ENCODE measurements around the gene PIK3C2G. TPM values are rescaled to one million over a fixed set of nuclear protein-coding genes. Genes with fewer than 3 reads are reported as not detected.

PIK3C2G gene
- polyA plus RNA-seq, 4 donors, result 0.52 to 6.8 (median 2.7) TPM

DNA sequence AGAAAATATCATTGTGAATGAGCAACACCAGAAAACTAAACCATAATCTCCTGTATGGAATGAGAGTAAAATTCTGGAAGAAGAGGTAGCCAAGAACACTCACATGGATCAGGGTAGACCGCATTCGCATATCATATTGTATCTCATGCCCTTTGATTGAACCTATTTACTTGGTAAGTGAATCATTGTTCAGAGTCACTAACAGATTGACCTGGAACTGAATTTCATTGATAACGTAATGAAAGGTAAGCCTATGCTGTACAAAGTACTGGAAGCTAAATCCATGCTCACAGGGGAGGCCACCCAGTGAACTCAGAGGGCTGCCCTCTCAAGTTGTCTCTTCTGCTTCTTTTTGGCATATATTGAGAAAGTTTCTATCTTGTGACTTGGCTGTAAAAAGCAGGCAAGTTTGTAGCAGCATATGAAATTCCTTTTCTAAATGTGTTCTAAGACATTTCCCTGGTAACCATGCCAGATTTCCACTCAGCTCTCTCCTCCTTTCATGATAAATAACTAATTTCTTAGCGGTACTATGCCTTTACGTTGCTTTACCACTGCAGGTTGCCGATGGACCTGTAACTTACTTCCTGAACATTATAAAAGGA, 385.1 kb downstream of the PIK3C2G start:
- Histone ChIP-seq H3K9me3 (ENCODE audit: control insufficient read depth in 2 of 2, insufficient read depth in 1 of 2, low read depth in 1 of 2, low read length in 1 of 2) (no peaks in the 10 kb centered on the region), H3K4me1 (ENCODE audit: control insufficient read depth in 3 of 3, insufficient read depth in 2 of 3, low read depth in 1 of 3, low read length in 2 of 3) (peaks cover 0 to 3% (median 0%) of the 10 kb centered on the region in 3 donors), H3K27ac (ENCODE audit: low read depth in 1 of 3, low read length in 2 of 3) (no peak overlapping the region), H3K27me3 (ENCODE audit: control insufficient read depth in 3 of 3, insufficient read depth in 3 of 3, low read length in 3 of 3) (no peaks in the 10 kb centered on the region), H3K4me3 (ENCODE audit: low read depth in 1 of 3, low read length in 3 of 3) (no peak overlapping the region), H3K36me3 (ENCODE audit: control insufficient read depth in 3 of 3, insufficient read depth in 2 of 3, low read depth in 1 of 3, low read length in 3 of 3) (no peaks in the 10 kb centered on the region)
- FAIRE-seq (no peak), DNase-seq (peak; percentile 26 to 52)
- WGBS, 3 donors, result 24 to 51% (median 39%) methylated on average over 6 of the region's 6 CpGs

DNA sequence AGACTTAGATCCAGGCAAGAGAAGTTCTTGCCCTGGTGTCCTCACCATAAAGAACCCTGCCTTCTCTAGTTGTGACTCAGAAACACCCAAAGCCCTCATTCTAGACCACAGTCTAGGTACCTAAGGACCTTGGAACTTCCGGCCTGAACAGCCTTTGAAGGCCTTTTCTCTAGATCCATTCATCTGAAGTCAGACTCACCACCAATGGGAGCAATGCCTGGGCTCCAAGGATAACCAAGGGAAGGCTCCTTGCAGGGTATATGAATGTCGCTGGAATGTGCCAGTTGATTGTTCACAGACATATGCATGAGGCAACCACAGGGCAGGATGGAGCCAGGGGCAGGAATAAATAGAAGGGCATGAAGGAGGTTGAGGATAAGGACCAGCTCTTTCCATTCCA, 390.2 kb downstream of the PIK3C2G start:
- WGBS, 3 donors, result 75 to 84% (median 81%) methylated on average over 2 of the region's 2 CpGs
- no peak for DNase-seq
- FAIRE-seq, result no peak

DNA sequence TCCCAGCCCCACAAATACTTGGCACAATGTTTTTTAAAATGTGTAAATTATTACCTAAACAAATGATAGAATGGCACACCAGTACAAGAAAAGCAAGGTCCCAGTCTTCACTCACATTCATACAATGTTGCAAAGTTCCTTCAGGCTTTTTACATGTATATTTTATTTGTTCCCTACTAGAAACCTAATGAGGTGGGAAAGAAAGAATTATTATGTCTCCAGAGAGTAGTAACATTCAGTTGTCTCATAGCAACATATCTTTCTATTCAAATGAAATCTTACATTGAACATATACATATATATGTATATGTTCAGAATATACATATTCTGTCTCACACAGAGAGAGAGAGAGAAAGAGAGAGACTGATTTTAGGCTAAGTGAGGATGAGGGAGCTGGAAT, 391.3 kb downstream of the PIK3C2G start:
- no peaks in the 10 kb centered on the region for H3K4me1 ChIP-seq (ENCODE audit: control insufficient read depth in 3 of 3, insufficient read depth in 2 of 3, low read depth in 1 of 3, low read length in 2 of 3)
- H3K4me3 ChIP-seq (ENCODE audit: low read depth in 1 of 3, low read length in 3 of 3), result no peak overlapping the region
- no peak overlapping the region for H3K27ac ChIP-seq (ENCODE audit: low read depth in 1 of 3, low read length in 2 of 3)
- DNase-seq, result no peak
- H3K27me3 ChIP-seq (ENCODE audit: control insufficient read depth in 3 of 3, insufficient read depth in 3 of 3, low read length in 3 of 3), result no peaks in the 10 kb centered on the region
- H3K9me3 ChIP-seq (ENCODE audit: control insufficient read depth in 2 of 2, insufficient read depth in 1 of 2, low read depth in 1 of 2, low read length in 1 of 2), result no peaks in the 10 kb centered on the region
- FAIRE-seq, result no peak
- H3K36me3 ChIP-seq (ENCODE audit: control insufficient read depth in 3 of 3, insufficient read depth in 2 of 3, low read depth in 1 of 3, low read length in 3 of 3), result no peaks in the 10 kb centered on the region

More for the DNA sequence above, 390.2 kb downstream of the PIK3C2G start:
- H3K36me3 ChIP-seq (ENCODE audit: control insufficient read depth in 3 of 3, insufficient read depth in 2 of 3, low read depth in 1 of 3, low read length in 3 of 3), result no peaks in the 10 kb centered on the region
- H3K4me3 ChIP-seq (ENCODE audit: low read depth in 1 of 3, low read length in 3 of 3), result no peak overlapping the region
- no peaks in the 10 kb centered on the region for H3K9me3 ChIP-seq (ENCODE audit: control insufficient read depth in 2 of 2, insufficient read depth in 1 of 2, low read depth in 1 of 2, low read length in 1 of 2)
- H3K27ac ChIP-seq (ENCODE audit: low read depth in 1 of 3, low read length in 2 of 3), result no peak overlapping the region
- no peaks in the 10 kb centered on the region for H3K27me3 ChIP-seq (ENCODE audit: control insufficient read depth in 3 of 3, insufficient read depth in 3 of 3, low read length in 3 of 3)
- H3K4me1 ChIP-seq (ENCODE audit: control insufficient read depth in 3 of 3, insufficient read depth in 2 of 3, low read depth in 1 of 3, low read length in 2 of 3), result no peaks in the 10 kb centered on the region

DNA sequence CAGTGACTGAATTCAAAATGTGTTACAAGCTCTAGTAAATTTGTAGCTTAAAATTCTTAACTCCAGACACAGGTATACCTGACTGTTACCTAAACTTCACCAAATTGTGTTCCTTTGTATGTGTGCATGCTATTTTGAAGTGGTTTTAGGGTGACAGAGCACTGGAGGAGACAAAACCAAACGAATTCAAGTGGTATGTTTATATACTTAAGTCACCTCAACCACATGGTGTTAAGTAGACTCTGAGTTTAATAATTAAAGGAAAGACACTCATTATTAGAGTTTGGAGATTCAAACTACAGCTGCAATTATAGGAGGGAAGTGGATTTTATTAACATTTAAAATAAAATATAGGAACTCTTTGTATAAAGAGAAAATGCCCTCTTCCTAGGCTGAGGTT, 392.1 kb downstream of the PIK3C2G start:
- Histone ChIP-seq H3K27me3 (ENCODE audit: control insufficient read depth in 3 of 3, insufficient read depth in 3 of 3, low read length in 3 of 3) (no peaks in the 10 kb centered on the region), H3K27ac (ENCODE audit: low read depth in 1 of 3, low read length in 2 of 3) (no peak overlapping the region), H3K9me3 (ENCODE audit: control insufficient read depth in 2 of 2, insufficient read depth in 1 of 2, low read depth in 1 of 2, low read length in 1 of 2) (no peaks in the 10 kb centered on the region), H3K36me3 (ENCODE audit: control insufficient read depth in 3 of 3, insufficient read depth in 2 of 3, low read depth in 1 of 3, low read length in 3 of 3) (no peaks in the 10 kb centered on the region), H3K4me1 (ENCODE audit: control insufficient read depth in 3 of 3, insufficient read depth in 2 of 3, low read depth in 1 of 3, low read length in 2 of 3) (no peaks in the 10 kb centered on the region), H3K4me3 (ENCODE audit: low read depth in 1 of 3, low read length in 3 of 3) (no peak overlapping the region)
- no peak for FAIRE-seq
- 0 to 21% (median 14%) methylated on average over 1 of the region's 1 CpG for WGBS, 3 donors
- DNase-seq, result no peak

DNA sequence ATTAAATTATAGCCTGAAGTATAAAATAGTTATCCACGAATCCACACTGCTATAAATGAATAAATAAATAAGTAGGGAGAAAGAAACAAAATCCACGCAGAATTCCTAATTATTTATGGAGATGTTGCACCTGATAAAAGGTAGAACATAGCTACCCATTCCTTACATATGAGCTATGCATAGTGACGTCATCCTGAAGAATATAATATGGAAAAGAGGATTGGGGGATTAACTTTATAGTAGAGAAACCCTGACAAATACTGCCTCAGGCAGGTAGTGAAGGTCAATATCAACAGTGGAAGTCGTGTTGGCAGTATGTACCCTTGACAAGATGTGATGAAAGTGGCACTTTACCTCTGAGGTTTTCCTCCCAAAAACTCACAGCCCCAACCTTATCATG, 394.0 kb downstream of the PIK3C2G start:
- no peak for FAIRE-seq
- H3K27ac ChIP-seq (ENCODE audit: low read depth in 1 of 3, low read length in 2 of 3), result no peak overlapping the region
- no peak overlapping the region for H3K4me3 ChIP-seq (ENCODE audit: low read depth in 1 of 3, low read length in 3 of 3)
- no peak for DNase-seq
- H3K4me1 ChIP-seq (ENCODE audit: control insufficient read depth in 3 of 3, insufficient read depth in 2 of 3, low read depth in 1 of 3, low read length in 2 of 3), result no peaks in the 10 kb centered on the region
- peaks cover 0 to 5% of the 10 kb centered on the region in 2 donors for H3K9me3 ChIP-seq (ENCODE audit: control insufficient read depth in 2 of 2, insufficient read depth in 1 of 2, low read depth in 1 of 2, low read length in 1 of 2)
- 66 to 80% (median 72%) methylated on average over 4 of the region's 4 CpGs for WGBS, 3 donors
- no peaks in the 10 kb centered on the region for H3K36me3 ChIP-seq (ENCODE audit: control insufficient read depth in 3 of 3, insufficient read depth in 2 of 3, low read depth in 1 of 3, low read length in 3 of 3)
- H3K27me3 ChIP-seq (ENCODE audit: control insufficient read depth in 3 of 3, insufficient read depth in 3 of 3, low read length in 3 of 3), result no peaks in the 10 kb centered on the region

DNA sequence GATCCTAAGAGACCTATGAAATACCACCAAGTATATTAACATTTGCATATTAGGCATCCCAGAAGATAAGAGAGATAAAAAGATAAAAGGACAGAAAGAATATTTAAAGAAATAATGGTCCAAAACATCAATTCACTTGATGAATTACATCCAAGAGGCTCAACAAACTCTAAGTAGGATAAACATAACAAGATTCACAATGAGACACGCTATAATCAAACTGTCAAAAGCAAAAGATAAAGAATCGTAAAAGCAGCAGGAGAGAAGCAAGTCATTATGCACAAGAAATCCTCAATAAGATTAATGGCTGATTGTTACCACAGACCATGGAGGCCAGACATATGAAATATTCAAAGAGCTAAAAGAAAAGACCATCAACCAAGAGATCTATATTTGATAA, 396.9 kb downstream of the PIK3C2G start:
- Histone ChIP-seq H3K9me3 (ENCODE audit: control insufficient read depth in 2 of 2, insufficient read depth in 1 of 2, low read depth in 1 of 2, low read length in 1 of 2) (peaks cover 0 to 5% of the 10 kb centered on the region in 2 donors), H3K36me3 (ENCODE audit: control insufficient read depth in 3 of 3, insufficient read depth in 2 of 3, low read depth in 1 of 3, low read length in 3 of 3) (no peaks in the 10 kb centered on the region), H3K27me3 (ENCODE audit: control insufficient read depth in 3 of 3, insufficient read depth in 3 of 3, low read length in 3 of 3) (no peaks in the 10 kb centered on the region), H3K4me3 (ENCODE audit: low read depth in 1 of 3, low read length in 3 of 3) (no peak overlapping the region), H3K4me1 (ENCODE audit: control insufficient read depth in 3 of 3, insufficient read depth in 2 of 3, low read depth in 1 of 3, low read length in 2 of 3) (no peaks in the 10 kb centered on the region), H3K27ac (ENCODE audit: low read depth in 1 of 3, low read length in 2 of 3) (no peak overlapping the region)
- DNase-seq (no peak), FAIRE-seq (no peak)
- WGBS, 3 donors, result 54 to 65% (median 61%) methylated on average over 2 of the region's 2 CpGs

DNA sequence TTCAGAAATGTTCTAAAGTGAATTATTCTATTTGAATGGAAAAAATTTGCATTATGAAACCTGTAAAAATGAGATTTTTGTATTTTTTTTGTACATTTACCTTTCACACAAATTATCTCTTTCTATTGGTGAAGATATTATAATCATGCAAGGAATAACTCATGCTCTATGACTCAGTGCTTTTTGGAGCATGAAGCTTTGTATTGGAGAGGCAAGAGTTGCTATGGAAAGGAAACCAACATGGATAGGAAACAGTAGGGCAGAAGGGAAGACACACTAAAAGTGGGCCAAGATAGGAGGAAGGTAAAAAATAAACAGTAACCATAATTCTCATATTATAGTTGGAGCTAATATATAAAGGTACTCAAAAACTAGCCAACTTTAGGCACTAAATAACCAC, 397.5 kb downstream of the PIK3C2G start:
- Histone ChIP-seq H3K9me3 (ENCODE audit: control insufficient read depth in 2 of 2, insufficient read depth in 1 of 2, low read depth in 1 of 2, low read length in 1 of 2) (peaks cover 0 to 5% of the 10 kb centered on the region in 2 donors), H3K27me3 (ENCODE audit: control insufficient read depth in 3 of 3, insufficient read depth in 3 of 3, low read length in 3 of 3) (no peaks in the 10 kb centered on the region), H3K27ac (ENCODE audit: low read depth in 1 of 3, low read length in 2 of 3) (no peak overlapping the region), H3K4me3 (ENCODE audit: low read depth in 1 of 3, low read length in 3 of 3) (no peak overlapping the region), H3K36me3 (ENCODE audit: control insufficient read depth in 3 of 3, insufficient read depth in 2 of 3, low read depth in 1 of 3, low read length in 3 of 3) (no peaks in the 10 kb centered on the region), H3K4me1 (ENCODE audit: control insufficient read depth in 3 of 3, insufficient read depth in 2 of 3, low read depth in 1 of 3, low read length in 2 of 3) (no peaks in the 10 kb centered on the region)
- FAIRE-seq (no peak), DNase-seq (no peak)

DNA sequence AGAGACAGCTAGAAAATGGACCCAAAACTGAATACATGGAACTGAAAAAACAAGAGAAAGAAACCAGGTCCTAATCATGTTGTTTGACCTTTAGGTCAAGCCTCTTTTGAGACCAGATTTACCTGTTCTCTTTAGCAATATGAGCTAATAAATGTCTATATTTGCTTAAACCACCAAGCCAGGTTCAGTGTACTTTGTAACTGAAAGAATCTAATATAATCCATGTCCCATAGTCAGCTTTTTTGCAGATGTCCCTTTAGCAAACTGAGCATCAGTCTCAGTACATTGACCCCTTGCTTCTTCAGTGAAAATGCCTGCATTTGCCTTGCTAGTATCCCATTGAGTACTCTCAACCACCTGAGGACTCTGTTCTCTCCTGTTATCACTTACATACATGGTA, 414.8 kb downstream of the PIK3C2G start:
- FAIRE-seq (no peak), DNase-seq (peak in 1 of 2 donors; percentile 60)
- H3K27ac ChIP-seq (ENCODE audit: low read depth in 1 of 3, low read length in 2 of 3), result peak overlapping the region in 1 of 3 donors; percentile 30
- peaks cover 0 to 3% of the 10 kb centered on the region in 2 donors for H3K9me3 ChIP-seq (ENCODE audit: control insufficient read depth in 2 of 2, insufficient read depth in 1 of 2, low read depth in 1 of 2, low read length in 1 of 2)
- no peaks in the 10 kb centered on the region for H3K36me3 ChIP-seq (ENCODE audit: control insufficient read depth in 3 of 3, insufficient read depth in 2 of 3, low read depth in 1 of 3, low read length in 3 of 3)
- H3K27me3 ChIP-seq (ENCODE audit: control insufficient read depth in 3 of 3, insufficient read depth in 3 of 3, low read length in 3 of 3), result no peaks in the 10 kb centered on the region
- H3K4me3 ChIP-seq (ENCODE audit: low read depth in 1 of 3, low read length in 3 of 3), result no peak overlapping the region
- H3K4me1 ChIP-seq (ENCODE audit: control insufficient read depth in 3 of 3, insufficient read depth in 2 of 3, low read depth in 1 of 3, low read length in 2 of 3), result no peaks in the 10 kb centered on the region

DNA sequence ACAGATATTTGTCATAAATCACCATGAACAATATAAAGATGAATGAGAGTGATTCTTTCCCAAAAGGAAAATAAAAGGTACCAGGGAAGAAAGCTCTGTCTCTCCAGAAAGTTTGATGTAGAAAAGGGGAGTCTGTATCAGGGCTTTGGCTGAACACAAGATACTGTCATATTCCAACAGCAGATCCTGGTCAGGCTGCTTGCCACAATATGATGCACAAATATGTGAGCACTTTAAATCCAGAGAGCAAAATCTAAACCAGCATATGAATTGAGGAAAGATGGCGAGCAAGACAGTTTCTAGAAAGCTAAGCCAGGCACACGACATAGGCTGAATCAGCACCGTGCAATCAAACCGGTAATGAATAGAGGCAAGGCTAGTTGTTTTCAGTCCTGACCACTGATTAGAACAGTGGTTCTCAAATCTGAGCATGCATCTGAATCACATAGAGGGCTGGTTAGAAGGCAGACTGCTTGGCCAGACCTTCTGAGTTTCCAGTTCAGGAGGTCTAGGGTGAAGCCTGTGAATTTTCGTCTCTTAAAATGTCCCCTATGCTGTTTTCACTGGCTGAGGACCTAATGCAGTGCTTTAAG, 415.8 kb downstream of the PIK3C2G start:
- Histone ChIP-seq H3K4me3 (ENCODE audit: low read depth in 1 of 3, low read length in 3 of 3) (no peak overlapping the region), H3K27ac (ENCODE audit: low read depth in 1 of 3, low read length in 2 of 3) (no peak overlapping the region), H3K4me1 (ENCODE audit: control insufficient read depth in 3 of 3, insufficient read depth in 2 of 3, low read depth in 1 of 3, low read length in 2 of 3) (no peaks in the 10 kb centered on the region), H3K36me3 (ENCODE audit: control insufficient read depth in 3 of 3, insufficient read depth in 2 of 3, low read depth in 1 of 3, low read length in 3 of 3) (no peaks in the 10 kb centered on the region), H3K27me3 (ENCODE audit: control insufficient read depth in 3 of 3, insufficient read depth in 3 of 3, low read length in 3 of 3) (no peaks in the 10 kb centered on the region), H3K9me3 (ENCODE audit: control insufficient read depth in 2 of 2, insufficient read depth in 1 of 2, low read depth in 1 of 2, low read length in 1 of 2) (peaks cover 0 to 3% of the 10 kb centered on the region in 2 donors)
- 72 to 83% (median 75%) methylated on average over 5 of the region's 5 CpGs for WGBS, 3 donors
- DNase-seq (no peak), FAIRE-seq (no peak)
